H1 (cell line): ENCODE data around the gene ZC2HC1C. TPM values are rescaled to one million over a fixed set of nuclear protein-coding genes. Genes with fewer than 3 reads are reported as not detected.

ENCODE experiments used
- CTCF ChIA-PET: fragments of 300-600 bp; sonication (Branson Sonifier 250); formaldehyde crosslinking; loops from one replicate; lab custom pipeline; 2021; ENCODE audit not compliant: partially characterized antibody; lab: Charles Lee
- POLR2A ChIA-PET: fragments of 300-600 bp; sonication (Branson Sonifier 250); formaldehyde crosslinking; loops from one replicate; lab custom pipeline; 2021; ENCODE audit warnings: inconsistent platforms; ENCODE audit not compliant: partially characterized antibody; lab: Charles Lee
- DNase-seq, 2 experiments: peaks; one replicate each; pipeline versions ENCODE4 v3.0.0 to v3.0.0-alpha.2; 2010 to 2022; ENCODE audit warnings: low spot score in 2 of 2, low read depth in 1 of 2, mixed read lengths in 1 of 2
- FAIRE-seq: peaks from 2 replicates; lab custom pipeline; 2011; peaks lifted over from hg19 to GRCh38; lab: Jason Lieb, UNC
- H2AFZ ChIP-seq: 2 replicates; pipeline ENCODE4 v1.8.1; 2012; ENCODE audit warnings: low read length, inconsistent platforms
- H2AK5ac ChIP-seq: 2 replicates; pipeline ENCODE4 v1.6.1; 2013; ENCODE audit warnings: low read depth, low read length
- H2BK120ac ChIP-seq: replicated peaks from 2 replicates; pipeline ENCODE3; 2013; ENCODE audit warnings: low read depth, low read length, inconsistent platforms
- H2BK12ac ChIP-seq: 2 replicates; pipeline ENCODE4 v1.6.1; 2013; ENCODE audit warnings: low read depth, low read length
- H2BK15ac ChIP-seq: 2 replicates; pipeline ENCODE4 v1.6.1; 2013; ENCODE audit warnings: low read length
- H2BK20ac ChIP-seq: 2 replicates; pipeline ENCODE4 v1.6.1; 2013; ENCODE audit warnings: low read length
- H2BK5ac ChIP-seq: 2 replicates; pipeline ENCODE4 v1.6.1; 2013; ENCODE audit warnings: low read depth, low read length
- H3K14ac ChIP-seq: 2 replicates; pipeline ENCODE4 v1.6.1; 2013; ENCODE audit warnings: inconsistent platforms; ENCODE audit not compliant: insufficient read length
- H3K18ac ChIP-seq: 2 replicates; pipeline ENCODE4 v1.6.1; 2013; ENCODE audit warnings: low read length; ENCODE audit errors: extremely low read depth
- H3K23ac ChIP-seq: 2 replicates; pipeline ENCODE4 v1.6.1; 2013; ENCODE audit warnings: inconsistent platforms; ENCODE audit not compliant: insufficient read length
- H3K23me2 ChIP-seq: 2 replicates; pipeline ENCODE4 v1.6.1; 2013; ENCODE audit warnings: low read depth, low read length
- H3K27ac ChIP-seq: 2 replicates; pipeline ENCODE4 v1.6.1; 2011; ENCODE audit warnings: low read depth, low read length, inconsistent platforms
- H3K27me3 ChIP-seq, 4 experiments: replicated peaks in 1 of 4; 1 replicate in 1 of 4; 2 replicates in 3 of 4; pipeline versions ENCODE4 v1.6.1 to v1.8.1; 2011 to 2013; ENCODE audit warnings: low read length in 3 of 4, mild to moderate bottlenecking in 3 of 4, inconsistent platforms in 2 of 4, mixed read lengths in 2 of 4, moderate library complexity in 1 of 4; ENCODE audit not compliant: control insufficient read depth in 3 of 4, insufficient read depth in 3 of 4; ENCODE audit errors: extremely low read depth in 1 of 4
- H3K36me3 ChIP-seq, 4 experiments: 2 replicates each; pipeline versions ENCODE4 v1.6.1 to v1.8.1; 2011 to 2013; ENCODE audit warnings: mild to moderate bottlenecking in 4 of 4, low read length in 3 of 4, moderate library complexity in 2 of 4, control low read depth in 1 of 4, inconsistent platforms in 1 of 4; ENCODE audit not compliant: insufficient read depth in 4 of 4, control insufficient read depth in 2 of 4
- H3K4ac ChIP-seq: replicated peaks from 2 replicates; pipeline ENCODE3; 2013; ENCODE audit warnings: low read length, low read depth, mixed read lengths, inconsistent platforms; ENCODE audit not compliant: insufficient read length
- H3K4me1 ChIP-seq, 4 experiments: replicated peaks in 1 of 4; 1 replicate in 1 of 4; 2 replicates in 3 of 4; pipeline versions ENCODE4 v1.6.1 to v1.8.1; 2011 to 2013; ENCODE audit warnings: low read length in 3 of 4, inconsistent platforms in 2 of 4, mixed read lengths in 1 of 4; ENCODE audit not compliant: insufficient read depth in 4 of 4, control insufficient read depth in 3 of 4
- H3K4me2 ChIP-seq, 2 experiments: 2 replicates each; pipeline versions ENCODE4 v1.6.1 to v1.8.1; 2011 to 2013; ENCODE audit warnings: low read depth in 2 of 2, low read length in 2 of 2, control low read depth in 1 of 2, inconsistent platforms in 1 of 2, mild to moderate bottlenecking in 1 of 2; ENCODE audit not compliant: insufficient read depth in 1 of 2
- H3K4me3 ChIP-seq, 4 experiments: fragments of 200-600, 300-600 bp in 1 of 4; sonication (generic), shearing (Covaris generic), sonication (Bioruptor Twin) in 1 of 4; 2 replicates each; pipeline versions ENCODE4 v1.5.1 to v1.8.1; 2011 to 2016; ENCODE audit warnings: low read length in 4 of 4, low read depth in 3 of 4, control low read depth in 2 of 4, inconsistent platforms in 2 of 4, mild to moderate bottlenecking in 2 of 4, mixed read lengths in 1 of 4, moderate library complexity in 1 of 4; ENCODE audit not compliant: insufficient read depth in 2 of 4; ENCODE audit errors: extremely low read depth in 1 of 4
- H3K56ac ChIP-seq: replicated peaks from 2 replicates; pipeline ENCODE3; 2013; ENCODE audit warnings: low read depth, mild to moderate bottlenecking, mixed read lengths, low read length, inconsistent platforms; ENCODE audit not compliant: insufficient read length
- H3K79me1 ChIP-seq: 2 replicates; pipeline ENCODE4 v1.6.1; 2013; ENCODE audit warnings: low read depth, low read length, control low read depth
- H3K79me2 ChIP-seq, 2 experiments: 2 replicates each; pipeline versions ENCODE4 v1.6.1 to v1.8.1; 2012 to 2013; ENCODE audit warnings: low read length in 2 of 2, mild to moderate bottlenecking in 2 of 2, inconsistent platforms in 1 of 2; ENCODE audit not compliant: insufficient read depth in 2 of 2, control insufficient read depth in 1 of 2
- H3K9ac ChIP-seq, 4 experiments: replicated peaks in 1 of 4; 1 replicate in 1 of 4; 2 replicates in 3 of 4; pipeline versions ENCODE4 v1.6.1 to v1.8.1; 2011 to 2013; ENCODE audit warnings: low read depth in 3 of 4, low read length in 3 of 4, control low read depth in 2 of 4, mild to moderate bottlenecking in 2 of 4, moderate library complexity in 2 of 4, inconsistent platforms in 1 of 4; ENCODE audit errors: extremely low read depth in 1 of 4
- H3K9me3 ChIP-seq, 2 experiments: 2 replicates each; pipeline versions ENCODE4 v1.6.1 to v1.8.1; 2012 to 2013; ENCODE audit warnings: mild to moderate bottlenecking in 2 of 2, moderate library complexity in 2 of 2, control low read depth in 1 of 2, inconsistent platforms in 1 of 2, low read depth in 1 of 2, low read length in 1 of 2, mixed read lengths in 1 of 2; ENCODE audit not compliant: insufficient read depth in 2 of 2
- H4K20me1 ChIP-seq, 2 experiments: replicated peaks in 1 of 2; 2 replicates each; pipeline versions ENCODE3 to v1.8.1; 2011 to 2013; ENCODE audit warnings: inconsistent platforms in 2 of 2, low read length in 2 of 2, mild to moderate bottlenecking in 1 of 2; ENCODE audit not compliant: insufficient read depth in 2 of 2, control insufficient read depth in 1 of 2
- H4K5ac ChIP-seq: 2 replicates; pipeline ENCODE4 v1.6.1; 2013; ENCODE audit warnings: low read length, low read depth, mixed read lengths, inconsistent platforms; ENCODE audit not compliant: insufficient read length
- H4K8ac ChIP-seq: 2 replicates; pipeline ENCODE4 v1.8.0; 2013; ENCODE audit warnings: mild to moderate bottlenecking, moderate library complexity, low read length, inconsistent platforms; ENCODE audit not compliant: insufficient read depth; ENCODE audit errors: extremely low read depth
- H4K91ac ChIP-seq: replicated peaks from 2 replicates; pipeline ENCODE3; 2013; ENCODE audit warnings: low read length, mixed read lengths, inconsistent platforms; ENCODE audit not compliant: insufficient read length
- NANOG ChIP-seq: IDR thresholded peaks from 2 replicates; pipeline ENCODE4 v1.6.1; 2011; ENCODE audit warnings: low read length, low read depth, mild to moderate bottlenecking, inconsistent platforms; ENCODE audit not compliant: insufficient read depth, poor library complexity, severe bottlenecking
- RNF2 ChIP-seq: fragments of 200-900, 300-1000 bp; sonication (generic); IDR thresholded peaks from 2 replicates; pipeline ENCODE4 v1.7.1; 2016; ENCODE audit warnings: borderline replicate concordance, low read depth, mild to moderate bottlenecking, antibody characterized with exemption, low read length; ENCODE audit not compliant: poor library complexity, severe bottlenecking; ENCODE audit errors: missing control alignments
- ZNF274 ChIP-seq: IDR thresholded peaks from 2 replicates; pipeline ENCODE4 v1.7.0; 2012; ENCODE audit warnings: low read length, borderline replicate concordance; ENCODE audit errors: extremely low read depth
- polyA plus RNA-seq, 7 experiments: library from polyadenylated mRNA; depleted of rRNA in 3 of 7; stranded (reverse) in 5 of 7; unstranded in 2 of 7; fragments of >200 nt in 5 of 7; fragments of 200-250 nt in 2 of 7; gene quantifications; 1 replicate in 5 of 7; 2 replicates in 1 of 7; 4 replicates in 1 of 7; pipeline versions ENCODE4 v1.2.1 to v1.2.3, GENCODE V29; 2011 to 2013; ENCODE audit warnings: missing spikeins in 2 of 7, mixed read lengths in 2 of 7
- total RNA-seq: library from RNA; stranded (reverse); fragmentation: NEBNext Ultra II Directional; extraction: Animal tissue kit (Norgen Biotek cat#: 25700); gene quantifications from 2 replicates; pipeline ENCODE4 v1.2.1, GENCODE V29; 2021

ZC2HC1C gene
- total and polyA plus RNA-seq, 2 of the 8 experiments (the other 6 are each of a cell fraction or from before 2014, with no cell fraction given): 0.57 to 1.2 TPM

DNA sequence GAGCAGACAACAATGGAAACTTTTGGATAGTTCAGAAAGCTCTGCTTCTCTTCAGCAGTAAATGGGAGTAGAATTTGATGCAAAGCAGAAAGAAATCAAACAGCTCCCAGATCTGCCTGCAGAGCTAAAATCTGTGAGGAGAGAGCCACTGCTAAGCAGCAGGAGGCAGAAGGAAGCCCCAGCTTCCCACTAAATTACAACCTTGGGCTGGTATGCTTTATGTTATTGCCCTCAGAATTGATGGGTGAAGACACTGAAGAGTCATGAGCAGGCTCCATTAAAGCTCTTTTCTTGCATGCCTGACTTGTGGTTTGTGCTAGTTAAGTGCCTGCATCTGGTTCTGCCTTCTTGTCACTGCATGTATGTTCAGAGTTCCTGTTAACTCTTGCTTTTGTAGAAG, 8.4 kb downstream of the ZC2HC1C start:
- Histone ChIP-seq H2AK5ac (no peak overlapping the region), H3K23me2 (no peaks in the 10 kb centered on the region), H3K4me3 (no peak overlapping the region), H3K79me1 (no peaks in the 10 kb centered on the region), H2AFZ (no peak overlapping the region), H3K27ac (no peak overlapping the region), H3K56ac (no peak overlapping the region), H4K91ac (no peak overlapping the region), H2BK20ac (no peak overlapping the region), H3K36me3 (peaks cover 0 to 2% (median 0%) of the 10 kb centered on the region in 4 experiments; a peak in 1 of 8 replicates), H3K18ac (no peak overlapping the region), H3K4ac (no peak overlapping the region), H3K4me2 (no peak overlapping the region), H3K9me3 (no peaks in the 10 kb centered on the region), H4K8ac (no peak overlapping the region), H3K27me3 (no peaks in the 10 kb centered on the region), H2BK12ac (no peak overlapping the region), H3K79me2 (no peaks in the 10 kb centered on the region), H2BK5ac (no peak overlapping the region), H3K4me1 (no peaks in the 10 kb centered on the region), H4K5ac (no peak overlapping the region), H2BK15ac (no peak overlapping the region), H2BK120ac (no peak overlapping the region), H3K9ac (no peak overlapping the region; a peak in 2 of 7 replicates), H3K14ac (no peak overlapping the region), H4K20me1 (no peaks in the 10 kb centered on the region), H3K23ac (no peak overlapping the region)
- CTCF ChIA-PET: interaction anchor here (0.5 to 4.1 kb wide), 3 partner anchors 10 to 51 kb away, joined by 3 to 28 read pairs (median 3); partner anchors contain the start of gene ACYP1
- FAIRE-seq (no peak), DNase-seq (no peak)
- POLR2A ChIA-PET: interaction anchor here (0.5 to 5.1 kb wide), 7 partner anchors 9 to 1484 kb away, joined by 3 to 22 read pairs (median 3); partner anchors contain the start of genes ACYP1 and ZC2HC1C
- TF ChIP-seq RNF2 (no peak), NANOG (no peak), ZNF274 (no peak)
